Femur (tissue), 1 donor: Measurements from ENCODE around the gene PPP2R5E.
A peak's percentile ranks its signal among the peaks of the same experiment; 100 is the strongest.

Source experiments
- DNase-seq: peaks from one replicate; pipeline ENCODE4 v3.0.0-alpha.2; 2017

The PPP2R5E gene

GRCh38 chr14:63468294-63468693 lies 74.9 kb downstream of the PPP2R5E start:
- DNase-seq, result no peak

- no peak for DNase-seq
These were observed 75.6 kb downstream of the PPP2R5E start for GRCh38 chr14:63467440-63468072.

- no peak for DNase-seq
These were observed 77.8 kb downstream of the PPP2R5E start for GRCh38 chr14:63465347-63465746.

- DNase-seq, result no peak
These were observed 82.4 kb downstream of the PPP2R5E start for GRCh38 chr14:63460680-63461369.

GRCh38 chr14:63459738-63460137 lies 83.4 kb downstream of the PPP2R5E start:
- DNase-seq, result no peak

GRCh38 chr14:63457498-63457897 lies 85.7 kb downstream of the PPP2R5E start:
- no peak for DNase-seq

- peak; percentile 37 for DNase-seq
These were observed 88.1 kb downstream of the PPP2R5E start for GRCh38 chr14:63454863-63455622.

GRCh38 chr14:63454436-63454835 lies 88.7 kb downstream of the PPP2R5E start:
- no peak for DNase-seq

GRCh38 chr14:63453443-63453936 lies 89.7 kb downstream of the PPP2R5E start:
- DNase-seq, result no peak

- DNase-seq, result no peak
These were observed 90.4 kb downstream of the PPP2R5E start for GRCh38 chr14:63452796-63453195.

GRCh38 chr14:63448841-63449240 lies 94.3 kb downstream of the PPP2R5E start:
- no peak for DNase-seq

- DNase-seq, result no peak
These were observed 98.6 kb downstream of the PPP2R5E start for GRCh38 chr14:63444588-63444987.

GRCh38 chr14:63443988-63444387 lies 99.2 kb downstream of the PPP2R5E start:
- DNase-seq, result no peak

- no peak for DNase-seq
These were observed 99.8 kb downstream of the PPP2R5E start for GRCh38 chr14:63443361-63443760.

GRCh38 chr14:63438065-63438757 lies 105.0 kb downstream of the PPP2R5E start:
- DNase-seq, result peak; percentile 85

GRCh38 chr14:63436286-63437098 lies 106.7 kb downstream of the PPP2R5E start:
- DNase-seq, result no peak

GRCh38 chr14:63435838-63436237 lies 107.3 kb downstream of the PPP2R5E start:
- DNase-seq, result no peak

- DNase-seq, result no peak
These were observed 108.0 kb downstream of the PPP2R5E start for GRCh38 chr14:63435204-63435603.

- no peak for DNase-seq
These were observed 110.2 kb downstream of the PPP2R5E start for GRCh38 chr14:63432888-63433552.

- DNase-seq, result no peak
These were observed 110.9 kb downstream of the PPP2R5E start for GRCh38 chr14:63432228-63432627.

- no peak for DNase-seq
These were observed 111.7 kb downstream of the PPP2R5E start for GRCh38 chr14:63431466-63431865.

- no peak for DNase-seq
These were observed 114.7 kb downstream of the PPP2R5E start for GRCh38 chr14:63428486-63428885.
